ENCODE results near the gene PDE2A. TPM values are rescaled to one million over a fixed set of nuclear protein-coding genes. Genes with fewer than 3 reads are reported as not detected.
"Not testable (repeated sequence)": the region's sequence is repeated elsewhere in the genome, so short reads cannot be mapped to it uniquely, and the experiment has no call there.

The PDE2A gene
- polyA plus RNA-seq, 1 experiment, result 0.64 TPM

DNA sequence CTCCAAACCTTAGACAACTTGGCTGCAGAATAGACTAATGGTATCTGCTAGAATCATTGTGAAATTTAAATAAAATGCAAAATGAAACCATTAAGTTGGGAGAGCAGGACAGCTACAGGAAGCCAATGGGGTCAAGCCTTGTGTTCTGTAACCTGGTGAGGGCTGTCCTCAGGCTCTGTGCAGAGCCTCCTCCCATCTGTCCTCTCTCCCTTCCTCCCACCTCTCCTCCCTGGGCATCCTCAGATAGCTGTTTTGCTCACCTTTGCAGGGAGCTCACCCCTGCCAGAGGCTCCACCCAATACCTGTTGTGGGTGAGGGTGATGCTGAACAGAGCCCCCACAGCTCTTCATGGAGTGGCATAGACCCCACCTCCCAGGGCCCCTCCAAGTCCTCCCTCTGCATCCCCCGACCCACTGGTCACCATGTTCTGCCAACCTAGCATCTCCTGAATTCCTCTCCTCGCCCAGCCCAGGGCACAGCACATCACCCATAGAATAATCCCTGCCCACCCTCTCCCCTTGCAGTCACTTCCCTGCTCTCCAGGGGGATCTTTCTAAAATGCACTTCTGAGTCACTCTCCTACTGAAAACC lies 100.3 kb downstream of the PDE2A start:
- Histone ChIP-seq H3K4me3 (ENCODE audit: low read depth, low read length) (no peak overlapping the region), H3K36me3 (ENCODE audit: control insufficient read depth, insufficient read depth, low read length) (no peaks in the 10 kb centered on the region), H3K27me3 (ENCODE audit: control insufficient read depth, insufficient read depth, low read length) (peaks cover 2% of the 10 kb centered on the region; the same call in 1 of the 2 replicates)
- TF ChIP-seq, protein P1, sequence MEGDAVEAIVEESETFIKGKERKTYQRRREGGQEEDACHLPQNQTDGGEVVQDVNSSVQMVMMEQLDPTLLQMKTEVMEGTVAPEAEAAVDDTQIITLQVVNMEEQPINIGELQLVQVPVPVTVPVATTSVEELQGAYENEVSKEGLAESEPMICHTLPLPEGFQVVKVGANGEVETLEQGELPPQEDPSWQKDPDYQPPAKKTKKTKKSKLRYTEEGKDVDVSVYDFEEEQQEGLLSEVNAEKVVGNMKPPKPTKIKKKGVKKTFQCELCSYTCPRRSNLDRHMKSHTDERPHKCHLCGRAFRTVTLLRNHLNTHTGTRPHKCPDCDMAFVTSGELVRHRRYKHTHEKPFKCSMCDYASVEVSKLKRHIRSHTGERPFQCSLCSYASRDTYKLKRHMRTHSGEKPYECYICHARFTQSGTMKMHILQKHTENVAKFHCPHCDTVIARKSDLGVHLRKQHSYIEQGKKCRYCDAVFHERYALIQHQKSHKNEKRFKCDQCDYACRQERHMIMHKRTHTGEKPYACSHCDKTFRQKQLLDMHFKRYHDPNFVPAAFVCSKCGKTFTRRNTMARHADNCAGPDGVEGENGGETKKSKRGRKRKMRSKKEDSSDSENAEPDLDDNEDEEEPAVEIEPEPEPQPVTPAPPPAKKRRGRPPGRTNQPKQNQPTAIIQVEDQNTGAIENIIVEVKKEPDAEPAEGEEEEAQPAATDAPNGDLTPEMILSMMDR (IDR thresholded peaks at IDR 0.05; ENCODE audit: insufficient read depth, low read depth, low read length), result no peak
- DNase-seq (ENCODE audit: low read depth), result no peak
- CTCF ChIA-PET, result interaction anchor here (0.7 to 7.1 kb wide), 14 partner anchors 10 to 122 kb away, joined by 3 to 54 read pairs (median 3); no protein-coding TSS in a partner anchor
- POLR2A ChIA-PET, result no interaction called here

DNA sequence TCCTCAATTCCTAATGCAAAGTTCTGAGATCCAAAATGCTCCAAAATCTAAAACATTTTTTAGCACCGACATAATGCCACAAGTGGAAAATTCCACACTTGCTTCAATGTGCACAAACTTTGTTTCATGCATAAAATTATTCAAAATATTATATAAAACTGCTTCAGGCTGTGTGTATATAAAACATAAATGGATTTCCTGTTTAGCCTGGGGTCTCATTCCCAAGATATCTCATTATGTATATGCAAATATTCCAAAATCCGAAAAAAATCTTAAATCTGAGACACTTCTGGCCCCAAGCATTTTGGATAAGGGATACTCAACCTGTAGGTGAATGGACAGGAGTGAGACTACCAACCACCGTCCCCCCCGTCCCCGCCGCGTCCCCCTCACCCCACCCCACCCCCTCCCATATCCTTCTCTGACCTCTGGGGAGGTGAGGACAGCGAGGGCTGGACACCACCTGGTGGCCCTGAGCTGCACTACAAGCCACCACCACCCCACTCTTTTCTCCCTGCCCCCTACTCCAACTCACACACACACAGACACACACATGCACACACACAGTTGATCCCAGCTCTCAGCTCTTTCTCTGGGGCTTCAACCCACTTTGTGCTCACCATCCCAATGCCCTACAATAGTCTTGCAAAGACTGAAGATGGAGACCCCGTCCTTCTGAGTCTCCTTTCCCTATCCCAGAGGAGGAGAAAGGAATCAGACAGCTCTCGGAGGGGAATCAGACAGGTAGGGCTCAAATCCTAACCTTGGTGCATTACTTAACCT lies 101.0 kb downstream of the PDE2A start:
- DNase-seq (ENCODE audit: low read depth), result no peak
- H3K4me3 ChIP-seq (ENCODE audit: low read depth, low read length), result no peak overlapping the region
- H3K36me3 ChIP-seq (ENCODE audit: control insufficient read depth, insufficient read depth, low read length), result no peaks in the 10 kb centered on the region
- ChIA-PET POLR2A (no interaction called here), CTCF (interaction anchor here (0.7 to 7.1 kb wide), 14 partner anchors 9 to 121 kb away, joined by 3 to 54 read pairs (median 3); no protein-coding TSS in a partner anchor)
- TF ChIP-seq, protein P1 (IDR thresholded peaks at IDR 0.05; ENCODE audit: insufficient read depth, low read depth, low read length), result peak; percentile 72
- H3K27me3 ChIP-seq (ENCODE audit: control insufficient read depth, insufficient read depth, low read length), result peaks cover 2% of the 10 kb centered on the region; the same call in 1 of the 2 replicates

DNA sequence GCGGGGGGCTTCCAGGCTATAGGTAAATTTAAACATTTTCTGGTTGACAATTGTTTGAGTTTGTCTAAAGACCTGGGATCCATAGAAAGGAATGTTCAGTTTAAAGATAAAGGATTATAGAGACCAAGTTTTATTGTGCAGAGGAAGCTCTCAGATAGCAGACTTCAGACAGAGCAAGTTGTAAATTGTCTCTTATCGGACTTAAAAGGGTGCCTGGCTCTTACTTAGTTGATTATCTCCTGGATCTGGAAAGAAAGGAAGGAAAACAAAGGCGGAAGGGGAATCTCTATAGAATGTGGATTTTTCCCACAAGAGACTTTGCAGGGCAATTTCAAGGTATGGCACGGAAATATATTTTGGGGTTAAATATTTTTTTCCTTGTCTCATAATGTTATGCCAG lies 101.7 kb downstream of the PDE2A start:
- H3K4me3 ChIP-seq (ENCODE audit: low read depth, low read length); H3K27me3 ChIP-seq (ENCODE audit: control insufficient read depth, insufficient read depth, low read length); POLR2A ChIA-PET; DNase-seq (ENCODE audit: low read depth); H3K36me3 ChIP-seq (ENCODE audit: control insufficient read depth, insufficient read depth, low read length): not testable (repeated sequence)
- CTCF ChIA-PET, result interaction anchor here (3.8 to 7.1 kb wide), 2 partner anchors 14 to 102 kb away, joined by 31 to 54 read pairs; no protein-coding TSS in a partner anchor

DNA sequence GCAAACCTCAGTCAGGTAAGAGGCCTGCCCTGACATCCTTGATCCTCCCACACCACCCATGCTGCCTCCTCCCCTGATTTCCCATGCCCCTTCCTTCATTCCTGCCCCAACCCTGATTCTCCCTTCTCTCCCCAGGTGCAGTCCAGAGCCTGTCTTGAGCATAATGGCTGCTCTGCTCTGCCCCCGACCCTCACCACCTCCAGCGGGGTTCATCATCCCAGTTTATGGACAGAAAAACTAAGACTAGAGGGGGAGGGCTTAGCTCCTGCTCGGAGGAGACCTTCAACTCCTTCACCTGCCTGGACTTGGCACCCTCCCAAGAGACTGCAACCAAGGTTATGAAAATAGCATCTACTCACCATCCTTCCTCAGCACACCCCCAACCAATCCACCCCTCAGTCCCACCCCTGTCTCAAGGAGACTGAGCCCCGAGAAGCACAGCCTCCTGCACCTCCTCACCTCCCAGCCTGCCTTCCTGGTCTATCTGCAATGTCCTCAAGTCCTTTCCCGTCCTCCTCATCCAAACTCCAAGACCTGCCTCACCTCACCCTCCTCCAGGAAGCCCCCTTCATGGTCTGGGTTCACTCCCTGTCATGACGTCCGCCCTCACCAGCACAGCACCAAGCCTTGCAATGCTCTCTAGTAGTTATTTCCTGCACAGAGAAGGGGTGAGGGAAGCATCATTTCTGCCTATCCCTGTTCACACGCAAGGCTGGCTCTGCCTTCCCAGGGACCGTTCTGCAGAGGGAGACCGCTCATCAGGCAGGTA lies 103.1 kb downstream of the PDE2A start:
- Histone ChIP-seq H3K36me3 (ENCODE audit: control insufficient read depth, insufficient read depth, low read length) (no peaks in the 10 kb centered on the region), H3K27me3 (ENCODE audit: control insufficient read depth, insufficient read depth, low read length) (peaks cover 2% of the 10 kb centered on the region; the same call in 1 of the 2 replicates), H3K4me3 (ENCODE audit: low read depth, low read length) (no peak overlapping the region)
- CTCF ChIA-PET, result interaction anchor here (1.6 kb wide), 1 partner anchor 100 kb away, joined by 4 read pairs; no protein-coding TSS in a partner anchor
- TF ChIP-seq, protein P1 (IDR thresholded peaks at IDR 0.05; ENCODE audit: insufficient read depth, low read depth, low read length), result no peak
- POLR2A ChIA-PET, result no interaction called here
- no peak for DNase-seq (ENCODE audit: low read depth)

DNA sequence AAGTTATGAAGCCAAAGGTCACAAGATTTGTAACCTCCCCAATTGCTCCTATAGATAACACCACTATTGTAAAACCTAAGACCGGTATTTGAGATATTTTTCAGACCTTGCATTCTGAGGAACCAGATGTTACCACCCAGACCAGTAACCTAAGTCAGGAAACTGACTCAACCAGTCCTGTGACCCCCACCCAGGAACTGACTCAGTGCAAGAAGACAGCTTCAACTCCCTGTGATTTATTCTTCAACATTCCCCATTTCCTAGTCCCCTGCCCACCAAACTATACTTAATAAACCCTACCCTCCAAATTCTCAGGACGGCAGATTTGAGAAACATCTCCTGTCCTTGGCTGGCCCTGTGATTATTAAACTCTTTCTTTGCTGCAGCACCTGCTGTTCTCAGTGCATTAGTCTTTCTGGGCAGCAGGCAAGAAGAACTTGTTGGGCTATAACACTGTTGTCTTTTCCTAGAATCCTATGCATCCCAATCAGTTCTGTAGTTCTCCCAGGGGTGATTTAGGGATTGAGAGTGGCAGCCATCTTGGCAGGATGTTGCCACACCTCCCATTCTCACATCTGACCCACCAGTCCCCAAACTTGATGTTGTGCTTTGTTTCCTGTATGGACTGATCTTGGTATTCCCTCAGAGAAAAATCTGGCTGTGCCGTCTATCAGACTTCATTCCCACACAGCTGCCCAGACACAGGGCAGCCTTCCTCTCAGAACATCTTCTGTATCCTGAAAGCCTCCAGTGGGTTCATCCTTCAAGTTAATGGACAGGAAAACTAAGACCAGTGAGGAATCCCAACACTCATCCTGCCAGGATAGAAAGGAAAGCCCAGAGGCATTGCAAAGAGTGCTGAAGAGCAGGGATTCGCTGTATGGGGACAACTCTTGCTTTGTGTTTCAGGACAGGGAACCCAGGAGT lies 104.0 kb downstream of the PDE2A start:
- ChIA-PET CTCF (interaction anchor here (1.6 kb wide), 2 partner anchors 99 kb away, joined by 4 to 5 read pairs; no protein-coding TSS in a partner anchor), POLR2A (no interaction called here)
- DNase-seq (ENCODE audit: low read depth), result no peak
- Histone ChIP-seq H3K36me3 (ENCODE audit: control insufficient read depth, insufficient read depth, low read length) (no peaks in the 10 kb centered on the region), H3K4me3 (ENCODE audit: low read depth, low read length) (no peak overlapping the region), H3K27me3 (ENCODE audit: control insufficient read depth, insufficient read depth, low read length) (peaks cover 2% of the 10 kb centered on the region; the same call in 1 of the 2 replicates)
- TF ChIP-seq, protein P1 (IDR thresholded peaks at IDR 0.05; ENCODE audit: insufficient read depth, low read depth, low read length), result no peak

Data from BJ (cell line).